Left ventricle myocardium superior (tissue), 1 donor: ENCODE data around the gene SPON2. TPM values are rescaled to one million over a fixed set of nuclear protein-coding genes. Genes with fewer than 3 reads are reported as not detected.

Experiments
- ATAC-seq: fragments of 200-7000 bp; cut with Tn5 transposase; one replicate; pipeline ENCODE4 v1.9.1; 2020; ENCODE audit warnings: mild to moderate bottlenecking, moderate library complexity
- DNase-seq: peaks from one replicate; pipeline ENCODE4 v3.0.0-alpha.2; 2020
- intact Hi-C: fragments of 100-400 bp; cut with micrococcal nuclease; formaldehyde crosslinking; loops from one replicate; pipeline ENCODE4 v1.11.0; 2022
- total RNA-seq: library from RNA; stranded (reverse); fragmentation: NEBNext Ultra II Directional; extraction: Animal tissue kit (Norgen Biotek cat#: 25700); gene quantifications from one replicate; pipeline ENCODE4 v1.2.1, GENCODE V29; 2021
- donor health status: DM: no; HTN: yes; CAD: no; lungs with severe emphysema.

SPON2 gene
- total RNA-seq, 1 donor from 2014 or later: 22.8 TPM

DNA sequence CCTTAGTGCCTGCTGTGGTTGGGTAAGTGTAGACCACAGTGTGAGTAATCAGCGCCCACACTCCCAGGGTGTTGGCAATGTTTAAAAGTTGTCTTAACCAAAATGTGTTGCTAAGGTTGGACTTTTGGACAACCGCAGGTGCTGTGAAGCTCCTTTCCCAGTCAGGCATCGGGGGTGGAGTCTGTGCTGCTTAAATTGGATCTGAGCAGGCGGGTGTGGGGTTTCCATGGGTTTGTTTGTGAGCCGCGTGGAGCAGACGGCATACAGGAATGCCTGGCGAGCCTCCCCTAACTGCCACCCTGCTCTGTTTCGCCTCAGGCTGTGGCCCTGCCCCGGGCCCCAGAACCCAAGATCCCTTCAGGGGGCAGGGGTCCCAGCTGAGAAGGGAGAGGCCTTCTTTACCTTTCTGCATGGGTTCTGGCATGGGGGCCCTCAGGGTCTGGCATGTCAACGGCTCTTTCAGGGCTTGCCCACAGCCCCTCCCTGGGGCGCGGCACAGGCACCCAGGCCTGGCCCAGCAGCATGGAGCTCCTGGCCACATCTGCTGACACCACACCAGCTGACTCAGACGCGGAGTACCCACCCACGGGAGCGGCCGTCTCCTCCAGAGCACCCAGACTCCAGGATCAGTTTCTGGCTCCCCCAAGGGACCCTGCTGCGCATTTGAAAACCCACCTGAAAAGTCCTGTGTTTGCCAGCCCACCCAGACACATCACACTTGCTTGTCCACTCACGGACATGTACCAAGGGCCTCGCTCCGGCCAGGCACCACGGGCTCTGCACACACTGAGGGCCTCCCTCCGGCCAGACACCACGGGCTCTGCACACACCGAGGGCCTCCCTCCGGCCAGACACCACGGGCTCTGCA lies 5.1 kb upstream of the SPON2 start:
- peak; percentile 67 for DNase-seq
- intact Hi-C loops: no loop called here
- peak; percentile 68 for ATAC-seq

DNA sequence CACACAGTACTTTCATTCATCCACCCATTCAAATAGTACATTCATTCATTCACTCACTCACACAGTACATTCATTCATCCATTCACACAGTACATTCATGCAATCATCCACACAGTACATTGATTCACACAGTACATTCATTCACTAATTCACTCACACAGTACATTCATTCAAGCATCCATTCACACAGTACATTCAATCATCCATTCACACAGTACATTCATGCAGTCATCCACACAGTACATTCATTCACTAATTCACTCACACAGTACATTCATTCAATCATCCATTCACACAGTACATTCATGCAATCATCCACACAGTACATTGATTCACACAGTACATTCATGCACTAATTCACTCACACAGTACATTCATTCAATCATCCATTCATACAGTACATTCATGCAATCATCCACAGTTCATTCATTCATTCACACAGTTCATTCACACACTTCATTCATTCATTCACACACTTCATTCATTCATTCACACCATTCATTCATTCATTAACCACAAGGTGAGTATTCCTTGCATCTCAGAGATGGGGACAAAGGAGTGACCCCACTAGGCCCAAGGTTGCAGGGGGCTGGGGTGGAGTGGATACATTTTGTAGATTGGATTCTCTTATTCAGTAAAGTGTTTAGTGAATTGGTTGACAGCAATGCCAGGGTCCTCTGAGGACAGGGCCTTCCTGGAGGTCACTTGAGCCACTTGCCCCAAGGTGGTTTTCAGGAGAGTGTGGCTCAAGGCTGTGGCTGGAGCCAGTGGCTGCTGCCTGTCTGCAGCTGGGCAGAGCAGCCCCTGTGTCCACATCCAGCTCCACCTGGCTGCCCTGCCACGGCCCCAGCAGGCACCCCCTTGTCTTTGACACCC lies 4.3 kb upstream of the SPON2 start:
- ATAC-seq (no peak), DNase-seq (no peak)
- intact Hi-C loops: no loop called here

DNA sequence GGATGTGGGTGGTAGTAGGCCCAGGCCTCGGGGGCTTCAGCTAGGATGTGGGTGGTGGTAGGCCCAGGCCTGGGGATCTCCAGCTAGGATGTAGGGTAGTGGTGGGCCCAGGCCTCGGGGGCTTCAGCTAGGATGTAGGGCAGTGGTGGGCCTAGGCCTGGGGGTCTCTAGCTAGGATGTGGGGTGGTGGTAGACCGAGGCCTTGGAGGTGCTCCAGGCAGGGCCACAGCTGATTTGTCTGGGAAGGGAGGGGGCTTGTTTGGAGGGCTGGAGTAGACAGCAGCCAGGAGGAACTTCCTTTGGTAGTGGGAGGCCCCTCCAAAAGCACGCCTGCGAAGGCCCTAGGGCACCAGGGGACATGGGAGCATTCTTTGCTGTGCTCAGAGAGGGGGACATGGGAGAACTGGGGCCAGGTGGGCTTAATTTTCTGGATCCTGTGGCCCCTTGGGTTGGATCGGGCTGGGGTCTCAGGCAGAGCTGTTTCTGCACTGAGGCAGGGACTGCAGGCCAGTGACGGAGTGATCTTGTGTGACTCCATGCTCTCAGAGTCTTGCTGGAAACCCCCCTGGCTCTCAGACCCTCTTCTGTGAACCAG lies 3.3 kb upstream of the SPON2 start:
- intact Hi-C loops: no loop called here
- DNase-seq (no peak), ATAC-seq (no peak)

DNA sequence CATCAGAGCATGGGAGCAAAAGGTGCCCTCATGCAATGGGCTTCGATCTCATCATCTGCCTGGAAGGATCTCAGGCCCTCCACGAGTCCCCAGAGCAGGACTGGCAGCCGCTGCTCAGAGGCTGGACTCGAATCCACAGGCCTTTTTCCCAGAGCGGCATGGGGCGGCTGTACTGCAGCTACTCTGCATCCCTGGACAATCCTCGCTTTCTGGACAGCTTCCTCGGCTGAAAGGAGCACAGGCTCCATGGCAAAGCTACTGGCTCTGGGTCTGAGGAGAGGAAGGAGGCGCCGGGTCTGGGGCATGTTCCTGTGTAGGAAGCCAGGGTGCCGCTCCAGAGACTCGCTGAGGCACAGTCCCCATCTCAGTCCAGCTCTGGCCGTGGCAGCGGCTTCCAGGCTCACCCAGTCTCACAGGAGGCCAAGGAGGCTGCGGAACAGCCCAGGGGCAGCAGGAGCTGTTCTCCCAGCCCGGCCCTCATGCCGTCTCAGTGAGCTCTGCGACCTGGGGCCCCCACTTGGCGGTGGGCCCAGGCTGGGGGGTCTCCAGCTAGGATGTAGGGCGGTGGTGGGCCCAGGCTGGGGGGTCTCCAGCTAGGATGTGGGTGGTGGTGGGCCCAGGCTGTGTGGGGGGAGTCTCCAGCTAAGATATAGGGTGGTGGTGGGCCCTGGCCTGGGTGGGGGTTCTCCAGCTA lies 2.7 kb upstream of the SPON2 start:
- intact Hi-C loops: no loop called here
- ATAC-seq: no peak
- peak; percentile 25 for DNase-seq

DNA sequence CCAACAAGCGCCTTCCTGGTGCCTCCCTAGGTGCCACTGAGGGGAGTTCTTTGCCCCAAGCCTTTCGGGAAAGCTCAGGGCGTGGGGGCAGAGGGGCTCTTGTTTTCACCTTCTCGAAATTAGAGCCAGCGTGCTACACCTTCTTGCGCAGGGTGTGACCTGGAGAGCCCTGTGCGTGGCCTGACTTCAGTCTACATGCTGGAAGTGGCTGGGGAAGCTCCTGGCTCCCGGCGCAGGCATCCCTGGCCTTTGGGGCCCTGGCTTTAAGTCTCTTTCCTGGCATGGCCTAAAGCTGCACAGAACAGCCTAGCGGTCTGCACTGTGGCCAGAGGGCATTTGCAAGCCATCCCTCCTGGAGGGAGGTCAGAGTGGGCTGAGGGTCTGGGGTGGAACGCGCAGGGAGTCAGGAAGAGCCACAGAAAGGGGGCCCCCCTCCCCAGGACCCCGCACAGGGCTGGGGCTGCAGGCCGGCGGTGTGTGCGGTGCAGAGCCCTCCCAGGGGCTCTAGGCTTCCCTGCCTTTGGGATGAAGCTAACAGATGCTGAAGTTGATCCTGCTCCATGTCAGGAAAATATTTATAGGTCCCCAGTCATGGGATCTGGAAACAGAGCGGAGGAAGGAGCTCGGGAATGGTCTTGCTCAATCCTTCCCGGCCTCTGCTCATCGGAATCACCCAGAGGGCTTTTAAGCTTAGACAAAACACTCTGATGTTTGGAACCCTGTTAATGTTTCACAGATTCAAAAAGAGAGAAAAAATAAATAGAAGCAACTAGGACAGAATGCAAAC lies 781 bp upstream of the SPON2 start:
- intact Hi-C loops: no loop called here
- peak; percentile 73 for ATAC-seq
- peak; percentile 47 for DNase-seq

DNA sequence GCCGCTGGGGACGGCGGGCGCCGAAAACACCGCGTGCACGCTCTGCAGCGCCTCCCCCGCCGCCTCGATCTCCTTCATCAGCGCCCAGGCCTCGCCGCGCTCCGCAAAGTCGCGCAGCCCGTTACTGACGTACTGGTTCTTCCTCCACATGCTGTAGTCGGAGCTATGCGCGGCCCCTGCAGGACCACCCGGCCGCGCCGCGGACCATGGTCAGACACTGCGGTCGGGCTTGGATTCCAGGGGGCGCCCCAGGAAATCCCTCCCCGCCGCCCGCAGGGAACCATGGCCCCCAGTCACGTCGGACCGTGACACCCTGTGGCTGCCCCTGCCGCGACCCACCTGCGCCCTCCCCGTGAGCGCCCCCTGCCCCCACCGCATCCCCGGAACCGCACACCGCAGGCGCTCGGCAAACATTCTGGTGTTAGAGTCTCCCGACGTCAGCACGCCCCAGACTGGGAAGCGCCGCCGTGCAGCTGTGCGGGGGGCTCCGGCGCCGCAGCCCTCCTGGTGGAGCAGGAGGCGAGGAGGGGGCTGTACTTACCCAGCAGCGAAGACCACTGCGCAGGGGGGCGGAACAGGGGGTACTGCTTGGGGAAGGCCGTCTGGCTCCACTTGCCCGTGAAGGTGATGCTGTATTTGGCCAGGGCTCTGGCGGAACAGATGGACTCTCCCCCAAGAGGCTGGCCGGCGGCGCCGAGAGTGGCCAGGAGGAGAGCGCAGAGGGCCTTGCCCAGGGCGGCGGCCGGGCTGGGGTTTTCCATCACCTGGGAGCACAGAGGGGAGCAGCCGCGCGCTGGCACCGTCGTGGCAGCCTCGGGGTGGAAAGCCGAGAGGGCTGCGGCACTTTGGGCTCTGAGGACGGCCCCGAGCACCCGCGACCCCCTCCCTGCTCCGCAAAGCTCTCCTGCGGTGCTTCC lies 814 bp downstream of the SPON2 start:
- intact Hi-C loops: no loop called here
- DNase-seq (peak; percentile 57), ATAC-seq (peak; percentile 7)

DNA sequence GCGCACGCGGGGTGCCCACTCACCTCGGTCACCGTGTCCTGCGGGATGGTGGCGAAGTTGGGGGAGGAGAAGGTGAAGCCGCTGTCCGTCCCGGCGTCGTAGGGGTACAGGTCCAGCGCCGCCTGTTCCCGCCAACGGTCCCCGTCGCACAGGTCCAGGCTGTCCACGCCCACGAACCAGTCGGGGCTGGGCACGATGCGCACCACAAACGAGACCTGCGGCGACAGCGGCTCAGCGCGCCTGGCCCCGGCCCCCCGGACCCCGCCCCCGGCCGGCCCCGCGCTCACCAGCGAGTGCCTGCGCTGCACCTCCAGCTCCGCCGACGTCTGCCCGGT lies 1.4 kb downstream of the SPON2 start:
- DNase-seq (no peak), ATAC-seq (no peak)
- intact Hi-C loops: no loop called here

DNA sequence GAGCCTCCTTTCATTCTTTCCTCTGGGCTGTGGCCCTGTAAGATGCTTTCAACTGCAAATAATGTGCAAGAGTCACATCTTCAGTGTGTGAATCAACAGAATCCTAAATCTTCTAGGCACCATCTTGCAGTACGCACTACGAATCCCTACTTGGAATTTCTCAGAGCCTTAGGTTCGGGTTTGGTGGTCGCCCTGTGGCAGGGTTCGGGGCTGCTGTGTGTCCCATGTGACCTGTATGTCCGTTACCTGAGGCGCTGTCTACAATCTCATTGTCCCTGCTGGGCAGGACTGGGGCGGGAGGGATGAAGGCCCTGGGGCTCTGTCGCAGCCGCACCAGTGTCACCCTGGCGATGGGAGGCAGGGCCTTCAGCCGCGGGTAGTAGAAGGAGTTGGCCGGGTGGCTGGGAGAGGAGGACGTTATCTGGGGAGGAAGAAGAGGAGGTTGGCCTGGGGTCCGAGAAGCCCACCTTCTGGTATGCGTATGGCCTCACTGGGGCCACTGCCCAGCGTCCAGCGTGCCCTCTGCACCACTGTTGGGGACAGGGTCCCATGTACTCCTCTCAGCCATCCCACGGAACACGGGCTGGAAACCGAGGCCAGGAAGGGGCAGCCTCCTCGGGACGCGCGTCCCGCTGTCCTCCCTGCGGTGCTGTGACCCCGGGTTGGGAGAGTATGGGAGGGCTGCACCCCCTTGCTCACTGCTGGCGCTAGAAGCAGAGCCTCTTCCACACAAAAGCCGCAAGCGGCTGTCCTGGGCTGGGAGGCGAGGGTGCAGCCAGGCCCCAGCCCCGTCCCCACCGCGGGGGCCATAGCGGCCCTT lies 2.0 kb downstream of the SPON2 start:
- DNase-seq (no peak), ATAC-seq (no peak)
- intact Hi-C loops: no loop called here

DNA sequence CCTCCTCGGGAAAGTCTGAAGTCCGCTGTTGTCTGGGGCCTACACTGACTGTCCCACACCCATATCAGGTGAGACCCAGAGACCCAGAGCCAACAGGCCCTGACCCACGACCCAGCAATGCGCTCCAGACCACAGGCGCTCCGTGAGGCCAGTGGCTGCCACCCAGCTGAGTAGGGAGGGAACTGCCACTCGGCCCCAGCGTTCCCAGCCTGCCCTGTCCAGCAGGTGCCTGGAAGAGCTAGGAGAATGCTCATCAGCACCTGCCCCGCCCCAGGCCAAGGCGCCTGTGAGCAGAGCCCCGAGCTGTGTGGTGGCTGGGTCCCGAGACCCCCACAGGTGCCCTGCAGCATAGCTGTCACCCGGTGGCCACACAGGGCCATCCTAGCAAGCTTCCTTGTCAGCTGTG lies 2.7 kb downstream of the SPON2 start:
- DNase-seq: no peak
- intact Hi-C loops: loop anchor here (10.0 kb wide), 1 partner anchor 85 kb away; no protein-coding TSS in a partner anchor
- no peak for ATAC-seq

DNA sequence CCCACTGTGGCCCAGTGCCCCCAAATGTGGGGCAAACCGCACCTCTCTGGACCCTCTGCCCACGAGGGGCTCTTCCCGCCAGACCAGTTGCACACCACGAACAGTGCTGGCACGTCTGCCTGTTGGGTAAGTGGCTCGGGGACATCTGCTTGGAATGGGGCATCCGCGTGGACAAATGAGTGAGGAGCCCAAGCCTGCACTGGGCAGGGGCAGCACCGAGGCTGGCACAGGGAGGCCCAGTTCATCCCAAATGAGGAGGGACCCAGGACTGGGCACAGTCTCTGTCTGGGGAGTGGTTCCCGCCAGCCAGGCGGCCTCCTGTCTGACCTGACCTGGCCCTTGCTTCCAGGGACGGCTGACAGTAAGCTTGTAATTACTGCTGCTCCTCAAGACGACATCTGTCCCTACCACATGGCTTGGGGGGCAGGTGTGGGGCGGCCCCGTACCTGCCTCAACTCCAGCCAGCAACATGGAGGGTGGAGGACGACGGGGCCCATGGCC lies 3.2 kb downstream of the SPON2 start:
- DNase-seq (no peak), ATAC-seq (no peak)
- intact Hi-C loops: loop anchor here (10.0 kb wide), 1 partner anchor 86 kb away; no protein-coding TSS in a partner anchor

DNA sequence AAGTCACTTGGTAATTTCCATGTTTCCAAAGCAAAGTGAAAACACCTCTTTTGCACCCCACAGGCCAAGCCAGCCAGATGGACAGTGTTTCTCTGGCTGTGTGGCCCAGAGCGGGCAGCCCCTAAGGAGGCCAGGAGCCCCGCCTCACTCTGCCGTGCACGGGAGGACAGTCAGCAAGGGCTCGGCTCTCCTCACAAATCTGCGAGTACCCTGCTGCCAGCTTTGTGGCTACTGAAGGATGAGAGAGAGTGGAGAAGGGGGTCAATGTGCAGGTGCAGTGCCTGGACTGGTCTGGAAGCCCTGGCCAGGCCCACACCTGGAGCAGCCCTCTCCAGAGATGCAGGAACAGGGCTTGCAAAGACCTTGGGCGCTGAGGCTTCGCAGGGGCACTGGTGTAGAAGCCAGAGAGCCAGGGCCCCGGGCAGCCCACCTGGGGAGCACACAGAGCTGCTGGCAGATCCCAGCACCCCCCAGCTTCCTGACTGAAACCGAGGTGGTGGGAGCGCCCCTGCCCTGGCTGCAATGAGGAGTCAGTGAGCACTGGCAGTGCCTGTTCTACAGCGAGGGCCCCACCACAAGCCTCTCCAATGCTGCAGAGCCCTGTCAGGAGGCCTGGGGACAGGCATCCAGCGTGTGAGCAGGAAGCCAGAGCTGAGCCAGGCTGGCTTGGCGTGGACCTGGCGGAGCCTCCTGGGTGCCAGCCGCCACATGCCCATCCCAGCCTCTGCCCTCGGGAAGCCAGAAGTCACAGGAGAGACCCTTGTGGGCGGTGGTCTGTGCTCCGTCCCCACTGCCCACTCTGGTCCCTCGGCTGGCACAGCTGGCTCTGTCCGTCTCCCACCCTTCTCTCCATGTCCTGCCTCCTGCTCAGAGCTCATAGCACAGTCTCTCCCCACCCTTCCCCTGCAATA lies 3.9 kb downstream of the SPON2 start:
- ATAC-seq: no peak
- no peak for DNase-seq
- intact Hi-C loops: loop anchor here (10.0 kb wide), 1 partner anchor 86 kb away; no protein-coding TSS in a partner anchor

DNA sequence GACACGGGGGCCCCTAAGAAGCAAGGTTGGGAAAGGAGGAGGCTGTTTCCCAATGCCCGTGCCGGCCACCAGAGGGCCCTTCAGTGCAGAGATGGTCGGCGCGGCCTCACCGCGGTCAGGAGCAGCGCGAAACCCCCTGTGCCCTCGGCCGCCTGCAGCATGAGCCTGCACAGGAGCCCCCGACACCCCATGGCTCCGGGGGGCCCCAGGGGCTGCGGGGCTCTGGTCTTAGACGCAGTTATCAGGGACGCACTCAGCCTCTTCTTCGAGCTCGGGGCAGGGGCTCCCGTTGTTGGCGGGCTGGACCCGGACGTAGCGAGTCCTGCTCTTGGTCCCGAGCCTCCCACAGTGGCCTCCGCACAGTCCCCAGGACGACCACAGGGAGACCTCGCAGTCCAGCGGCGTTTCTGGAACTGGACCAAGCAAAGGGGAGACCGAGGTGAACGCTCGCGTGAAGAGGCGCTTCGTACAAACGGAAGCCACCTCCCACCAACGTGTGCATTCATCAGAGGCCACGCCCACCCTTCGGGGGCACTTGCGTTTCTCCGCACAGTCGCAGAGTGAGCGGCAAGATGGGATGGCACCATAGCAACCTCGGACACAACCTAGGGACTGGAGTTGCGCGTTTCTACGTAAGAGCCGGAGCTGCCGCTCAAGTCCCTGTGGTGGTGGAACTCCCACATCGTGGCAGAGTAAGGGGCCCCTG lies 5.0 kb downstream of the SPON2 start:
- intact Hi-C loops: loop anchor here (10.0 kb wide), 1 partner anchor 87 kb away; no protein-coding TSS in a partner anchor
- DNase-seq (peak; percentile 90), ATAC-seq (peak; percentile 88)

DNA sequence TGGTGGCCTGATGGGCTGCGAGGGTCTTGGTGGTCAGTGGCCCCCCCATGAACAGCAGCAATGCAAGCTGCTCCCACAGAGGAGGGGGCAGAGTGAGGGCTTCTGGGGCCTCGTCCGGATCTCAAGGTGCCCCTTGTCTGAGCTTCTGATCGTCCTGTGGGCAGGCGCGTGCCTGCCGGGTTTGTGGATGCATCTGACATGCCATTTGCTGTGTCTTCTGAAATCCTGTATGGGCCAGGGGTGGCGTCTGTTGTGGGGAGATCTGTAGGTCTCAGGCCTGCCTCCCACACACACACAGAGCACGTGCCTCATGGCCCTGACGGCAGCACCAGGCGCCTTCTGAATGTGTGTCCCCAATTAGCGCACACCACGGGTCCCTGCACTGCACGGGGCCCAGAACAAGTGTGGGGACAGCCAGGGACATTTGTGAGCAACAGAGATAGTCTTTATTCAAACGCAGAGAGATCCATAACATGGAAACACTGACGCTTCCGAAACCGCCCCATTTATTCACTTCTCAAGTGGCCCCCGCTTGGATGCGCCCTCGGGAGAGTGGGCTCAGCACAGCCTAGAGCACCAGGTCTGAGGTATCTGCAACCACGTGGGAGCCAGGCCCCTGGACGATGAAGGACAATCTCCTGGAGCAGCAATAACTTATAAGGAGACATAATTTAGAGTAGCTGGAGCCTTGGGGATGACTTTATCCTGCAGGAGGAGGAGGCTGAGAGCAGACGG lies 5.7 kb downstream of the SPON2 start:
- DNase-seq: no peak
- ATAC-seq: peak; percentile 4
- intact Hi-C loops: loop anchor here (10.0 kb wide), 1 partner anchor 88 kb away; no protein-coding TSS in a partner anchor

DNA sequence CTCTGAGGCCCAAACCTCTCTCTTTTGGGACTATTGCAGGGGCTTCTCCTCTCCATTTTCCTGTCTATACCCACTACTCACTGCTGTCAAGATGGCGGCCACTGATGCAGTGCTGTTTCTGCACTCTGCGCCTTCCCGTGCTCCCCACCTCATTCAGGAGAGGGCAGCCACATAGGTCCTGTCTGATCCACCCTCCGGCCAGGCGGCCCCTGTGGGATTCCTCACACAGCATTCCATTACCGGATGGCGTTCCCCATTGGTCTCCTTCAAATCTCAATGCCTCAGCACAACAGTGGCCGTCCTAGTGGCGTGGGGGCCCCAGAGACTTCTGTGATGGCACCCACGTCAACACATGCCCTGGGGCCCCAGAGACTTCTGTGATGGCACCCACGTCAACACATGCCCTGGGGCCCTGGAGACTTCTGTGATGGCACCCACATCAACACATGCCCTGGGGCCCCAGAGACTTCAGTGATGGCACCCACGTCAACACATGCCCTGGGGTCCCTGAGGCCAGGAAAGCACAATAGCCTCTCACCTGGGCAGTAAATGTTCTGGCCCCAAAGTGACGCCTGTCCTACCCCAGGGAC lies 7.3 kb downstream of the SPON2 start:
- intact Hi-C loops: loop anchor here (10.0 kb wide), 1 partner anchor 90 kb away; no protein-coding TSS in a partner anchor
- no peak for ATAC-seq
- DNase-seq: no peak
